Limb (tissue), 2 donors: ENCODE measurements around the gene RARB.
A peak's percentile ranks its signal among the peaks of the same experiment; 100 is the strongest.

Source experiments
- DNase-seq, 2 donors: peaks; one replicate each; pipeline ENCODE4 v3.0.0-alpha.2; 2016; ENCODE audit errors: extremely low spot score in 2 of 2

The RARB gene

DNA sequence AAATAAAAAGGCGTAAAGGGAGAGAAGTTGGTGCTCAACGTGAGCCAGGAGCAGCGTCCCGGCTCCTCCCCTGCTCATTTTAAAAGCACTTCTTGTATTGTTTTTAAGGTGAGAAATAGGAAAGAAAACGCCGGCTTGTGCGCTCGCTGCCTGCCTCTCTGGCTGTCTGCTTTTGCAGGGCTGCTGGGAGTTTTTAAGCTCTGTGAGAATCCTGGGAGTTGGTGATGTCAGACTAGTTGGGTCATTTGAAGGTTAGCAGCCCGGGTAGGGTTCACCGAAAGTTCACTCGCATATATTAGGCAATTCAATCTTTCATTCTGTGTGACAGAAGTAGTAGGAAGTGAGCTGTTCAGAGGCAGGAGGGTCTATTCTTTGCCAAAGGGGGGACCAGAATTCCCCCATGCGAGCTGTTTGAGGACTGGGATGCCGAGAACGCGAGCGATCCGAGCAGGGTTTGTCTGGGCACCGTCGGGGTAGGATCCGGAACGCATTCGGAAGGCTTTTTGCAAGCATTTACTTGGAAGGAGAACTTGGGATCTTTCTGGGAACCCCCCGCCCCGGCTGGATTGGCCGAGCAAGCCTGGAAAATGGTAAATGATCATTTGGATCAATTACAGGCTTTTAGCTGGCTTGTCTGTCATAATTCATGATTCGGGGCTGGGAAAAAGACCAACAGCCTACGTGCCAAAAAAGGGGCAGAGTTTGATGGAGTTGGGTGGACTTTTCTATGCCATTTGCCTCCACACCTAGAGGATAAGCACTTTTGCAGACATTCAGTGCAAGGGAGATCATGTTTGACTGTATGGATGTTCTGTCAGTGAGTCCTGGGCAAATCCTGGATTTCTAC, at the start of gene RARB:
Gene RARB, plus strand, starts transcription at position 322 of the 847 bp plus-strand sequence. Its CDS starts 469 bp downstream, at position 791.
- DNase-seq: peak; percentile 89 to 93

DNA sequence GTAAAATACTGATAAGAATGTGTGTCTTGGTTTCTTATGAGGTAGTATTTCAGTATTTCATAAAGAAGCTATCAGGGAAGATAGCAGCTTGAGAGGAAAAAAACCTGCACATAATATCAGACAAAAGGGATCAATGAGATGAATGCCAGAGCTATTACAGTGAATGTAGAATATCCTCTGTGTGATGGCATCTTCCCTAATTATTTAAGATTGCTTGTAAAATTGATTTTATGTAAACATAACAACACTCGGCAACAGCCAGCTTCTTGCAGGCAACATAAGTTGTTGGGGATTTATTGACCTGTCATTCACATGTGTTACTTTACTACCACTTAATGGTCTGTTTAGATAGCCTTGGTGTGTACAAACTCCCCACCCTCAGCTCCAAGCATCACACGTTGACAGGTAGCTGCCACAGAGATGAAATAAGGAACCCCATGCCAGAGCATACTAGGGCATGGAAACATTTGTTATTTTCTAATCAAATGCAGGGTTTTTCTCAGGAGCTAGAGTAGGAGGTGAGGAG, 49.2 kb upstream of the RARB start:
- DNase-seq: no peak

DNA sequence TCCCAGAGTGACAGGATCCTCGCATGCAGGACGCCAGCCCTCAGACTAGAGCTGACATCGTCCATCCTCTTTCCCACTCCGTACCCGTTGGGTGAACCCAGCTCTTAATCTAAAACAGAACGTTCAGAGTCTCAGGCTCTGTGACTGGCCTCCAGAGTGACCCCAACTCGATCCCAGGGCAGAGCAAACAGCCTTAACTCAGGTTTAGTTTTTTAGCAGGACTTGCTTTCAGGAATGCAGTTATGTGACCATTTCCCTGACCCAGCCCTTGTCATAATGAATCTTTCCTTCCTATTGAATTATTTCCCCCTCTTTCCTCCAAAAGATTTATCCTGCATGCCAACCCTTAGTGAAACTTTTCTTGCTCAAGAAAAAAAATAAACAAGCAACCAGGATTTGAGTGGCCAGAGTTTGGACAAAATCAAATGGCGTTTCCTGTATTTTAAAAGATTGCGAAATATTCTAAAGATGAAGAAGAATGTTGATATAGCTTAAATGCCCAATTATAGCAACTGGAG, 47.8 kb upstream of the RARB start:
- DNase-seq: no peak

DNA sequence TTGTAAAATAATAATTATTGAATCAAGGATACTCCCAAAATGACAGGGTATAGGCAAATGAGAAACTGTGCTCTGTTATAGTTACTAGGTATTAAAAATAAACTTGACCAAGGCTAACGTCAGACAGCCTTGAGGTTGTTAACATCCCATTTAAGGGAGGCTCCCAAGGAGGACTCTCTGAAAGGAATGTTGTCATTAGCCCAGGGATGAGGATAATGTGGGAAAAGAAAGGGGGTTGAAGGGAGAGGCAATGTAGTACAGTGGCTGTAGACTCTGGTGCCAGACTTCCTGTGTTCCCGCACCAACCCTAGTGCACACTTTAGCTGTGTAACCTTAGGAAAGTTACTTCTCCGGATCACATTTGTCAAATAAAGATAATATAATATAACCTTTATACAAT, 47.0 kb upstream of the RARB start:
- DNase-seq: no peak

DNA sequence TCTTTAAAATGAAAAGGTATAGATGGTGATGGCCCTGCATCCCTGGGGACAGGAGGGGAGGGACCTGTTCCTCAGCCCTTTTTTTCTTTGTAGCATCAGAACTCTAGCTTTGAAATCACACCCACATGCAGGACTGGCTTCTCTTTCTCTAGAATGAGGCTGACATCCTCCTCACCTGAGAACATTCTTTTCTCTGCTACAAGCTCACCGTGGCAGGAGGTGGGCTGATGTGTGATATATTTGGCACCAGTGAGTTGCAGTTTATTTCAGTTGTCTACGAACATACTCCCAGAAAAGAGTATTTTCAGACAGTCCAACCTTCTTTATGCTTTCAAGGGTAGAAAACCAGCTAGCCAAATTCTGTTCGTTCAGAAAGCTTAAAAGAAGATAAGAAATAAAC, 43.6 kb upstream of the RARB start:
- DNase-seq: no peak

DNA sequence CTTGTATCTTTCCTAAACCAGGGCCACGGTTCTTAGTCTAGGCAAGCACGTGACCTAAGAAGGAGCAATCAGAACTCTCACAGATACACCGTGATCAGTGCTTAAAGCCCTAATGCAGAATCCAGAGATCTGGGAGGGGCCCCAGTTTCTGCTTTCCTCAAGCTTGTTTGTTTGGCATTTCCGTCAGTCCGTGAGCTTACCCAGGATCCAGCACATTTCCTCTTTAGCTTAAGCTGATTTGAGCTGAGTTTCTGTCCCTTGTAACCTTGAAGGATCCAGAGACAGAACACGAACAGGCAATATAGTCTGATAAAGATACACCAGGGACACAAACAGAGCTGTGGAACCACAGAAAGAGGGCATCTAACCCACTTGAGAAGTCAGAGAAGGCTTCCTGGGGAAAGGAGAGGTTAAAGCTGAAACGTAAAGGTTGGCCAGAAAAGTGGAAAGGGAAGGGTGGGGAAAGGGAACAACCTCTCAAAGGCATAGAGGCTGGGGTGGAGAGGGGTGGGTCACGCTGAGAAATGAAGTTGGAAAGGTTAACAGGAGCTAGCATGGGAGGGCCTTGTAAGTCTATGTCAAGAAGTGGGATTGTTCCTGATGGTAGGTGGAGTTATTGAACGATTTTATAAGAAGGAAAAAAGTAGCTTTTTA, 42.1 kb upstream of the RARB start:
- DNase-seq: no peak

DNA sequence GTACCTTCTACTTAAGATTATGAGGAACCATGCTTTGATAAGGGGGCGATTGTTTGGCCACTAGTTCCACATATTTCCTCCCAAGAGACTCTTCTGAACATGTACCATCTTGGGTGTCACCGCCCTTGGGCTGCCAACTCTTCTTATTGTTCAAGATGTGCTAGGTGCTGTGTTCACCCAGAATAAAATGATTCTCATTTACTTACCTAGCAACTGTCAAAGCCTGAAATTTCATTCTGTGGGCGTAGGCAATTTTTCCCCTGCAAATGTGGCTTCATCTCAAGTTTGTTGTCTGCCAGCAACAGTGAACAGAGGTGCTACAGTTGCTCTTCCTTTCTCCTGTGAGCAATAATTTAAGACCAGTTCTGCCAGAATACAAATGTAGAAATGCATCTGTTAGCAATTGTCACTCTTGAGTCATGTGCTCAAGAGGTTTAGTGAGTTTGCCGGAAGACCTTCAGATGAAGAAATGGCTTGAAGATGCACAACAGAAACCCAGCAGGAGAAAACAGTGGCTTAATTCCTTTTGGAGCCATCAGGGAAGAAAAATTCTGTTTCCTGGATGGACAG, 41.3 kb upstream of the RARB start:
- no peak for DNase-seq

DNA sequence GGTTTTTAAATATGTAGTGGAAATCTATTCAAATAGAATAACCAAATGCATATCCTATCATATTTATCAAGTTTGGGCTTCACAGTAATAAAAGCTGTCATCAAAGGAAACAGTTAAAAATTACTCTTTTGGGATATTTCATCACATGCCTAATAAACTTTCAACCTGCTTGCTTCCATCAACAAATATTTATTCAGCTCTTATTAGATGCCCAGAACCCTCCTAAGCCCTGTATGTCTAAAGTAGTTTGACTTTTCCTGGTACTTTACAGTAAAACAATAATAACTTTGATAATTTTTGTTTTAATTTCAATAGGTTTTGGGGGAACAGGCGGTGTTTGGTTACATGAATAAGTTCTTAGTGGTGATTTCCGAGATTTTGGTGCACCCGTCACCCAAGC, 37.5 kb upstream of the RARB start:
- DNase-seq: no peak

DNA sequence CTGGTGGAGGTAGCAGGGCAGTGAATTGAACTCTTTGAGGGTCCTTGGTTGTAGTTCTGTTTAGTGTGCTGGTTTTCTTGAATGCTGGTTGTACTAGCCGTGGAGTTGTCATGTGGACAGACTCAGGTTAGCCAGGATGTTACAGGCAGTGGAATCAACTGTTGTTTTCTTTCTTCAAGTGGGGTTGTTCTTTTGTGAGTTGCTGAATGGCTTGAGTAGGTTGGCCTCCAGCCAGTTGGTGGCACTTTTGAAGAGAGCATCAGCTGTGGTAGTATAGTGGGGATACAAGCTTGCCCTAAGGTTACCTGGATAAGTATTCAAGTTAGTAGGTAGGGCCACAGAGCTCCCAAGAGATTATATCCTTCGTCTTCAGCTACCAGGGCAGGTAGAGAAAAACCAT, 31.8 kb upstream of the RARB start:
- DNase-seq: no peak

DNA sequence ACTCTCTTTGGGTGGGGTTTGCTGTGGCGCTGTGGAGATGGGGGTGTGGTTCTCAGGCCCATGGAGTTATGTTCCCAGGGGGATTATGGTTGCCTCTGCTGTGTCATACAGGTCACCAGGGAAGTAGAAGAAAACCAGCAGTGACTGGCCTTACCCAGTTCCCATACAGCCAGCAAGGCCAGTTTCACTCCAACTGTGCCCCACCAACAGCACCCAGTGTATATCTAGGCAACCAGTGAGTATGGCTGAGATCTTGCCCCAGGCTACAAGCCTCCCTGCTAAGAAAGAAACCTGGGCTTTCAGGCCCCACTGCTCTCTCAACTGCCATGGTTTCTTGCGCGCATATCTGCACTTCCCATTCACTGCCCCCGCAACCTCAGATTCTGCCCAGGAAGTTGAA, 31.4 kb upstream of the RARB start:
- DNase-seq: no peak

DNA sequence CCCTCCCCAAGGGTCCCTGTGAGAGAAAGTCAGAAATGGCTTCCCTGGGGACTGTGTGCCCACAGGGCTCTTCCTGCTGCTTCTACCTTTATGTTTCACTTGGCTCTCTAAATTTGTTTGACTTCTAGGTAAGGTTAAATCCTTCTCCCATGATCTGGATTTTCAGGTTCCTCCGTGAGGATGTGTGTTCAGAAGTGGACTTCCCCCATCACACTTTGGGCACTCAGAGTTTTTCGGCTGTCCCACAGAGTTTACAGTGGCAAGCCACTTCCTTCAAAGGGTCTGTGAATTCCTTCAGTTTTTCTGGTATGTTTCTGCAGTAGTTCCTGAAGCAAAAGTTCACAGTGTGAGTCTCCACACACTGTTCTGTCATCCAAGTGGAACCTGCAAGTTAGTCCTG, 30.9 kb upstream of the RARB start:
- no peak for DNase-seq

DNA sequence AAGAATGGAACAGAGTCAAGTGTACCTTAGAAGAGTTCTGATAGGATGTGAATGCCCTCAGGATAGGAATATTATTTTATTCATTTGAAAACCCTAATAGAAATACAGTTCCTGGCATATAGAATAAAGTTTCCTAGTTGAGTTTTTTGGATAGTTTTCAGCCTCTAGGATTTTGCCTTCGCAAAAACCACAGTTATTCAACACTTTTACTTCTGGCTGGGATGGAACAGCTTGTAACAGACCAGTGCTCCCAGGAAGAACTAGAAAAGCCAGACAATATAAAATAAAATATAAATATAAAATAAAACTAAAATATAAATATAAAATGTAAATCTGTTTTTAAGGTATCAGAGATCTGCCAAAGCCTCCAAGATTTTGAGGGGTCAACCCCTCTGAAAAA, 27.5 kb upstream of the RARB start:
- peak in 1 of 2 donors; percentile 48 for DNase-seq

DNA sequence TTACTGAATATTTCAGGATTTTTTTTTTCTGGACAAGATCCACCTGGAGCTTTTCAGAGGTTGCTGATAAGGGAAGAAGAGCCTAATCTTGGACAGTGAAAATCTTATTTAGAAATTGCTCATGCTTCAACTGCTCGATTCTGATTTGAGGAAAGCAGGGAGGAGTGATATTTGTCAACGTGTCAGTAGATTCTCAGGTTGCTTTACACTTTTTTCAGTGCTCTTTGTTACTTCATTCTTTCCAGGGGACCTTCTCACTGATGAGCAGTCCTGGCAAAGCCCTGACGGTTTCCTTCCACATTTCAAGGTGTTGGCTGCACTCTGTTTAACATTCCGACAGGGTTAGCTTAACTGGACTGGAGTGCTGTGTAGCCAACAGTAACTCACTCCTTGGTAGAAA, 24.1 kb upstream of the RARB start:
- no peak for DNase-seq

DNA sequence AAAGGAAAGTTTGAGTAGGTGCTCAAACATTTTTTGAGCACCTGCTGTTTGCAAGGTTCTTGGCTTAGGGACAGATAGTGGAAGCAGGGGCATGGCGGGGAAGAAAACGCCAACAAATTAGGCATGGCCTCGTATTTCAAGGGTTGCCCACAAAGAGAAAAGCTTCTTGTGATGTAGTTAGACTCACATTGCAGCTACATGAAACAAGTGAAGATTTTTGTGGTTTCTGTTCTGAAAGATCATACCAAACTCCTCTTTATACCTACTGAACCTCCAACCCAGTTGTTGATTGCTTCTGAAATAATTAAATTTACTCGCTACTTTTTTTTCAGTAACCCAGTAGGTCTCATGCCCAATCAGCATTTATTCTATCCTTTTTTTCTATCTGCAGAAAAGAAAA, 23.5 kb upstream of the RARB start:
- DNase-seq: no peak

DNA sequence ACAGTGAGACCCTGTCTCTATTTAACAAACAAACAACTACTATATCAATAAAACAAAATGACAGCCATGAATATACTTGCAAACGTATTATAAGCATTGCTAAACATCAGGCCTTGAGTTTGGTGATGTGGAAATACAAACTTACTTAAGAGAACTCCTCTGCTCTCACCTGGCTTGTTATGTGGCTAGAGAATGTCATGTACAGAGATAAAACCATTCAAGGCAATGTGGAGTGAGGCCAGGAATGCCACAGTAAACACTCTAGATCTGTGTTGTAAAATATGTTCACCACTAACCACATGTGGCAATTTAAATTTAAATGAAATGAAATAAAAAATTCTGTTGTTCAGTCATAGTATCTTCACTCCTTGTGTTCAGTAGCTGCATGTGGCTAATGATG, 22.7 kb upstream of the RARB start:
- DNase-seq: no peak

DNA sequence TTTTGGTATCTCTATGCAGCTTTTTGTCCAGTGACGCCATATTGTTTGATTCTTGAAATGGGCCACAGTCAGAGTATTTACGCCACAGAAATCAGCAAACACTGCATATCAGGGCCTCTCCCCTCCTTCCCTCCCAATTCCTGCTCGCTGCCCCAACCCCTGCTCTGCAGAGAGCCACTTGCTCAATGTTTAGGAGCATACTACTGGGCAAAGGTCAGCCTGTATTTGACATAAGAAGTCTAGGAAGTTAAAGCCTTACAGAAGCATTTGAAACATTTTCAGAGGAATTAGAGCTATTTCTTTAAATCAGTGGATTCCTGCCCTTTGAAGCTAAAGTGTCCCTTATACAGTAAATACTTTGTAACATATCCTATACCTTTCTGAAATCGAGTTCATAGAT, 17.4 kb upstream of the RARB start:
- no peak for DNase-seq

DNA sequence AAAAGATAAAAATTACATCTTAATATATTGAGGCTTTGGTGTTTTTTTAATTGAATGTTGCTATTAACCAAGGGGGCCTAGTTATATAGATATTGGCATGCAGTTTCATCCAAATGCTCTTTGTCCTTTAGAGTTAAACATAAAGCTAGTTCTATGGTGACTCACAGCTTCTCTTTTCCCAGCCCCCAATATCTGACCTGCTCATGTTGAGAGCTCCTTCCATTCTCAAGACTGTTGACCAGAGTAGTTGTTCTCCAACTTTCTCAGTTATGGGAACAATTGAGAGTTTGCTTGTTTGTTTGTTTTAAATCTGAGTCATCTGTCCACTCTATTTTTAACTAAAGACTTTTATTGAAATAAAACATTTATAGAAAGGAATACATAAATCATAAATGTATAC, 15.8 kb upstream of the RARB start:
- no peak for DNase-seq

DNA sequence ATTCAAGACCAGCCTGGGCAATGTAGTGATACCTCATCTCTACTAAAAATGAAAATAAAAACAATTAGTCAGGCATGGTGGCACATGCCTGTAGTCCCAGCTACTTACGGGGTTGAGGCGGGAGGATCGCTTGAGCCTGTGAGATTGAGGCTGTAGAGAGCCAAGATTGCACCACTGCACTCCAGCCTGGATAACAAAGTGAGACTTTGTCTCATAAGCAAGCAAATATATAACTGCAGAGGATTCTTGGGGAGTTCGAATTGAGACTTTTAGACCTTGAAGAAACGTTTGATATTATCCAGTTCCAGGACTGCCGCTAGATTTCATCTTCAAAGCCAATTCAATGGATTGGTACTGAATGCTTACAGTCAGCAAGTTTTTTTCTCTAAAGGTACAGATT, 11.9 kb upstream of the RARB start:
- DNase-seq: no peak

DNA sequence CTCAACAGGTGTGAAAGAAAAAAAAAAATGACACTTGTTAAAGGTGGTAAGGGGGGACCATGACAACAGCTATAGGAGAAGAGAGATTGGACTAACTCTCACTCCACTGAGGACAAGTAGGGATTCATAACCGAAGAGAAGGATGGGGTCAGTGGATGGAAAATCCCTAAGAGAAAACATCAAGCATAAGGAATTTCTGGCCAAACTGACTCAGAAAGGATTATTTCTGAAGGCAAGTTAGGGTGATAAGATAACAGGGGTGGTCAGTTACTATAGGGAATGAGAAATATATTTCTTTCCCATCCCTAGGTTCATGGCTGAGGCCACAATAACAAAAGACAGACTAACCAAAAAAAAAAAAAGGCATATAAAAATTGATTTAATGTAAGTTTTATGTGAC, 9.5 kb upstream of the RARB start:
- no peak for DNase-seq

DNA sequence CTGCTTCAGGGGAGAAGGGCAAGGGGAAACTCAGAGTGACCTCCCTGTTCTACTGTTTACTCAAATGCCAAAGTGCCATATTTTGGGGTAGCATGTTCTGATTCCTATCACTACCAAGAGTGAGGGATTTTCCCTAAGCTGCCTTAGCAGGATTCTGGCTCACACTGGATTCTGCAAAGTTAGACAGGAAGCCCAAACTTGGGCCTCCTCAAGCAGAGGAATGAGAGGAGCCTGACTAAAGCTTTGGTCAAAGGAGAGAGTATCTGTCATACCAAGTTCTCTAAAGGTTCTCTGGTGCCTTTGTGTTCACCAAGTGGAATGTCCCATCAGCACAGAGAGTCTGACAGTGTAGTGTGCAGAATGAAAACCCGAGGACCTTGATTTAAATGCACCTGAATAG, 8.8 kb upstream of the RARB start:
- no peak for DNase-seq

DNA sequence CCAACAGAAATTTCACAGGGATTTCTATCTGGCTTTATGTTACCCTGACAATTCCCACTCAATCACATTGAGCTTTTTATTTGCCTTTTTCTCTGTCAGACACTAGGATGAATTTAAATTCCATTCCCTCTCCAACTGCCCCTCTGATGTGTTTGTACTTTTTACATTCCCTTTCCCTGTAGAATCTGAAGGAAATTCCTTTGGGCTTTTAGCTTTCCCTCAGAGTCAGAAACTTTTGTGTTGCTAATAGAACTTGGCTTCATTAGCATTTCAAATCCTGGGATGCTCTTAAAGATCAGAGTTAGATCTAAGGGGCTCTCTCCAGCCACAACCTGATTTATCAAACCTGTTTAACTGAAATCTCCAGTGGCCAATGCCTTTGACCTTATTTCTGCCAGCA, 7.9 kb upstream of the RARB start:
- DNase-seq: no peak

DNA sequence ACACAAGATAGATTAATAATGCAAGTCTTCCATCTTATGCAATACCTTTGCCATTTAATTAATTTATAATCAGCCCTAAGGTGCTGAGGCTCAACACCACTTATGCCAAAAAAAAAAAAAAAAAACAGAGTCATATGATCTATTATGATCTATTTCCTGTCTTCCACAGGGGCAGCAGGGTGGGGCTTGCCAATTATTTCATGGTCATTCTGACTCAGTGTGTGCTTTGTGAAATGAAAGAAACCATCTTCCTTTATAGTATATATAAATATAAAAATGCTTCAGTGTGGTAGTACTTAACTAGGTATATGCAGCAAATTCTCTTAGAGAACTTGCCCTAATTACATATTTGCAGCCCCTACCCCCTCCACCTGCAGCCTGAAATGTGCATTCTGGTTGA, 7.2 kb upstream of the RARB start:
- no peak for DNase-seq
